ENCODE data around the gene ZKSCAN5. TPM values are rescaled to one million over a fixed set of nuclear protein-coding genes. Genes with fewer than 3 reads are reported as not detected.

Gene ZKSCAN5
- total RNA-seq, 2 donors from 2014 or later = 14.9 to 18.2 TPM

DNA sequence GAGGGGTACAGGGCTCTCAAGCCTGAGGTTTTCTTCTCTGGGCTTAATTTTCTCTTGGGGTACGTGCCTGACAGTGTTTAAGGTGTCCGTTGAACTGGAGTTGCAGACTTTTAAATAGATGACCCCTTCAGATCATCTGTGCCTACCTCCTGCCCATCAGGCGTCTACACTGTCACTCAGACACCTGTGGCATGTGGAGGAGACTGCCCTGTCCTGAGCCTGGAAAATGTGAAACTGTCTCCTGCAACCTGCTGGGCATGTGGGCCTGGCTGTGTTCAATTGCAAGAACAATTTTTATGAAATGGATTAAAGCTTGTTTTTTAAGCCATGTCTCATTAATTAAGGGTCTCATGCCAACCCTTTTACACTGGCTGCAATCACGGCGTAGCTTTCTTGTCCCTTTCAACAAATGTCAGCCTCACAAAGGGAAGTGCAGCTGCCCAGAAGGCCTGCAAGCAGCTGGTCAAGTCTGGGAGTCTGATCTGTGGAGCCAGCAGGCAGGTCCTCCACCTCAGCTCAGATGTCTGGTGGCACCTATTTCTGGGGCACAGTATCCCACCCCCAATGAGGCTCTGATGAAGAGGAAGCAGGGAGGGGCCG, 47.3 kb upstream of the ZKSCAN5 start:
- Histone ChIP-seq H3K4me3 (ENCODE audit: low read length) (no peak overlapping the region), H3K27ac (ENCODE audit: low read depth, low read length) (no peak overlapping the region), H3K36me3 (ENCODE audit: control insufficient read depth, insufficient read depth, low read length) (peaks cover 85% of the 10 kb centered on the region), H3K27me3 (ENCODE audit: control insufficient read depth, insufficient read depth, low read length, poor library complexity, severe bottlenecking) (no peaks in the 10 kb centered on the region), H3K9me3 (ENCODE audit: control insufficient read depth, low read length) (no peaks in the 10 kb centered on the region), H3K9ac (ENCODE audit: extremely low read depth, low read length, poor library complexity, severe bottlenecking) (no peak overlapping the region), H3K4me1 (ENCODE audit: control insufficient read depth, insufficient read depth, low read length) (no peaks in the 10 kb centered on the region)
- Mint-ChIP-seq H3K4me3 (no peak overlapping the region), H3K9me3 (peaks cover 3% of the 10 kb centered on the region), H3K36me3 (ENCODE audit: low read depth) (peaks cover 84% of the 10 kb centered on the region), H3K4me1 (no peaks in the 10 kb centered on the region), H3K27me3 (ENCODE audit: insufficient read depth) (no peaks in the 10 kb centered on the region), H3K27ac (no peak overlapping the region)
- TF ChIP-seq, protein P1, sequence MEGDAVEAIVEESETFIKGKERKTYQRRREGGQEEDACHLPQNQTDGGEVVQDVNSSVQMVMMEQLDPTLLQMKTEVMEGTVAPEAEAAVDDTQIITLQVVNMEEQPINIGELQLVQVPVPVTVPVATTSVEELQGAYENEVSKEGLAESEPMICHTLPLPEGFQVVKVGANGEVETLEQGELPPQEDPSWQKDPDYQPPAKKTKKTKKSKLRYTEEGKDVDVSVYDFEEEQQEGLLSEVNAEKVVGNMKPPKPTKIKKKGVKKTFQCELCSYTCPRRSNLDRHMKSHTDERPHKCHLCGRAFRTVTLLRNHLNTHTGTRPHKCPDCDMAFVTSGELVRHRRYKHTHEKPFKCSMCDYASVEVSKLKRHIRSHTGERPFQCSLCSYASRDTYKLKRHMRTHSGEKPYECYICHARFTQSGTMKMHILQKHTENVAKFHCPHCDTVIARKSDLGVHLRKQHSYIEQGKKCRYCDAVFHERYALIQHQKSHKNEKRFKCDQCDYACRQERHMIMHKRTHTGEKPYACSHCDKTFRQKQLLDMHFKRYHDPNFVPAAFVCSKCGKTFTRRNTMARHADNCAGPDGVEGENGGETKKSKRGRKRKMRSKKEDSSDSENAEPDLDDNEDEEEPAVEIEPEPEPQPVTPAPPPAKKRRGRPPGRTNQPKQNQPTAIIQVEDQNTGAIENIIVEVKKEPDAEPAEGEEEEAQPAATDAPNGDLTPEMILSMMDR (conservative IDR thresholded peaks at IDR 0.05) = no peak
- 95 to 96% methylated on average over 6 of the region's 6 CpGs for WGBS, 2 experiments (ENCODE audit: insufficient coverage in 1 of 2, insufficient read length in 1 of 2)
- DNase-seq = no peak

DNA sequence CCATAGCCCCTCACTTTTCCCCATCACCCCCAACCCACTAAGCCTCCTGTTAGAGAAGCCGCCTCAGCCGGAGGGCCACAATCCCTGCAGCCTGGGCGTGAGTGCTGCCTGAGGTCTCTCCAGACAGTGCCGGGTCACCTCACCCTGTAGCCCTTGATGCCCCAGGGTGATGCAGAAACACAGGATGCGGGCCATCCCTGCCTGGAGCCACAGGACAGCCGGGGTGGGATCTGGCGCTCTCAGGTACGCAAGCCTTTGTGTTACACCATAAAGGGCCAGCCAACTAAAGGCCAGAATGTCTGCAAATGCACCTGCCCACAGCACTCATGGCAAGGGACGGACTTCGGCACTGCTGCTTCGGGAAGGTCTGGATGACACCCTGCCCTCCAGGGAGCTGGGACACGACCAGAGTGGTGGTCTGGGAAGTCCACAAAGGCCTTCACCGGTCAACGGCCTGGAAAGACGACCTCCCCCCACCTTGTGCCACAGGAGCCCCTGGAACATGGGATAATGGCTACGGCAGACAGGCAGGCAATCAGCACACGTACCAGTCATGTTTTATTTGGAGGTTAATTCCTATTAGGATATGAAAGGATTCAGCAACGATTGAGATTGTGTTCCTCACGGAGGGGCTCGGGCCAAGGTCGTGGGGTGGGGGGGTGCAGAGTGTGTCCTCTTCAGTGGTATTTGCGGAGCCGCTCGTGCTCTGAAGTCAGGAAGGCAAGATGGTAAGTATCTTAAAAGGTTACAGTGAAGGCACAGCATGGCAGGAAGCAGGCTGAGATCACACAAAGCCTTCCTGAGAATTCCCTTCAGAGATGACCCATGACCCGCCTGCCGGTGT, 46.6 kb upstream of the ZKSCAN5 start:
- peaks cover 3% of the 10 kb centered on the region for H3K9me3 Mint-ChIP-seq
- 93 to 95% methylated on average over 18 to 26 of the region's 26 CpGs for WGBS, 2 experiments (ENCODE audit: insufficient coverage in 1 of 2, insufficient read length in 1 of 2)
- TF ChIP-seq, protein P1 (conservative IDR thresholded peaks at IDR 0.05) = no peak

DNA sequence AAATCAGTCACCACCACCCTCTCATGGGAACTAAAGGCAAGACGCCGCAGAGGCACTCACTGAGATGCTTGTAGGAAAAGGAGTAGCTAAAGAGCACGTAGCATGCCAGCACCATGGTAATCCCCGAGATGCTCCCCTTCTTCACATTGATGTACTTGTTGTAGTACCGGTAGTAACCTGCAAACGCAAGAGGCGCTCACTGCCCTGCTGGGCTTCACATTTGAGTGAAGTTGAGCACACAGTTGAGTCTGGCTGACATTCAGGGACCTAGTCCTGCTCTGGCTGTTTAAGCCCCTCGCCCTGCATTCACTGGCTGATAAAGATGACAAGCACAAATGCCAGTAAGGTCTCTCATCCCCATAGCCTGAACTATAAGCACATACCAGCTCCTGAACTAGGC, 45.4 kb upstream of the ZKSCAN5 start:
- DNase-seq = peak; percentile 79
- Histone ChIP-seq H3K9me3 (ENCODE audit: control insufficient read depth, low read length) (no peaks in the 10 kb centered on the region), H3K9ac (ENCODE audit: extremely low read depth, low read length, poor library complexity, severe bottlenecking) (no peak overlapping the region), H3K4me1 (ENCODE audit: control insufficient read depth, insufficient read depth, low read length) (no peaks in the 10 kb centered on the region), H3K27me3 (ENCODE audit: control insufficient read depth, insufficient read depth, low read length, poor library complexity, severe bottlenecking) (no peaks in the 10 kb centered on the region), H3K36me3 (ENCODE audit: control insufficient read depth, insufficient read depth, low read length) (peaks cover 83% of the 10 kb centered on the region), H3K27ac (ENCODE audit: low read depth, low read length) (no peak overlapping the region), H3K4me3 (ENCODE audit: low read length) (no peak overlapping the region)
- whole genome bisulfite sequencing, 2 experiments (ENCODE audit: insufficient coverage in 1 of 2, insufficient read length in 1 of 2) = 92 to 94% methylated on average over 8 of the region's 8 CpGs
- Mint-ChIP-seq H3K27ac (peak overlapping the region; percentile 23), H3K4me1 (no peaks in the 10 kb centered on the region), H3K27me3 (ENCODE audit: insufficient read depth) (no peaks in the 10 kb centered on the region), H3K36me3 (ENCODE audit: low read depth) (peaks cover 87% of the 10 kb centered on the region), H3K4me3 (no peak overlapping the region), H3K9me3 (peaks cover 3% of the 10 kb centered on the region)
- TF ChIP-seq, protein P1 (conservative IDR thresholded peaks at IDR 0.05) = peak; percentile 73

More for the DNA sequence above, 46.6 kb upstream of the ZKSCAN5 start:
- Mint-ChIP-seq H3K36me3 (ENCODE audit: low read depth) (peaks cover 86% of the 10 kb centered on the region), H3K4me1 (no peaks in the 10 kb centered on the region), H3K4me3 (no peak overlapping the region), H3K27me3 (ENCODE audit: insufficient read depth) (no peaks in the 10 kb centered on the region), H3K27ac (peak overlapping the region; percentile 48)
- Histone ChIP-seq H3K4me3 (ENCODE audit: low read length) (no peak overlapping the region), H3K27me3 (ENCODE audit: control insufficient read depth, insufficient read depth, low read length, poor library complexity, severe bottlenecking) (no peaks in the 10 kb centered on the region), H3K36me3 (ENCODE audit: control insufficient read depth, insufficient read depth, low read length) (peaks cover 85% of the 10 kb centered on the region), H3K9me3 (ENCODE audit: control insufficient read depth, low read length) (no peaks in the 10 kb centered on the region), H3K9ac (ENCODE audit: extremely low read depth, low read length, poor library complexity, severe bottlenecking) (no peak overlapping the region), H3K27ac (ENCODE audit: low read depth, low read length) (no peak overlapping the region), H3K4me1 (ENCODE audit: control insufficient read depth, insufficient read depth, low read length) (no peaks in the 10 kb centered on the region)
- no peak for DNase-seq

Measured in endodermal cell (in vitro differentiated cells).